Measurements from ENCODE around the gene GYG2. TPM values are rescaled to one million over a fixed set of nuclear protein-coding genes. Genes with fewer than 3 reads are reported as not detected.

The GYG2 gene
- total RNA-seq, 2 experiments from 2014 or later, result not detected

Other genes with a start within 250 kb of the GYG2 start
- gene CD99, start 137.6 kb upstream of the GYG2 start, total RNA-seq, result 100 to 1,000 TPM; 255 to 256 TPM
- gene XG, start 76.9 kb upstream of the GYG2 start, total RNA-seq, result under 1 TPM in 1 of 2 experiments, not detected in 1; 0.43 TPM
- 1 to 10 TPM; 3.6 to 4.2 TPM for gene ARSD, start 100.4 kb downstream of the GYG2 start, total RNA-seq
- gene ARSH, start 177.6 kb downstream of the GYG2 start, total RNA-seq, result not detected
- not detected for gene ARSF, start 212.5 kb downstream of the GYG2 start, total RNA-seq